Fibroblast of lung (primary cell): ENCODE data around the gene LRP1. TPM values are rescaled to one million over a fixed set of nuclear protein-coding genes. Genes with fewer than 3 reads are reported as not detected.

ENCODE experiments used
- DNase-seq, 2 donors: peaks; one replicate each; pipeline versions ENCODE4 v3.0.0 to v3.0.0-alpha.2; 2010; ENCODE audit warnings: low read depth in 2 of 2
- H2AFZ ChIP-seq: 2 replicates; pipeline ENCODE4 v1.5.1; 2012; ENCODE audit warnings: low read length, control low read depth, inconsistent platforms
- H3K27ac ChIP-seq: 2 replicates; pipeline ENCODE4 v1.5.1; 2011; ENCODE audit warnings: low read length, control low read depth; ENCODE audit not compliant: insufficient read depth
- H3K27me3 ChIP-seq: 2 replicates; pipeline ENCODE4 v1.5.1; 2011; ENCODE audit warnings: mild to moderate bottlenecking, low read length; ENCODE audit not compliant: control insufficient read depth, insufficient read depth
- H3K36me3 ChIP-seq: 2 replicates; pipeline ENCODE4 v1.5.1; 2011; ENCODE audit warnings: low read length; ENCODE audit not compliant: control insufficient read depth, insufficient read depth
- H3K4me1 ChIP-seq: 2 replicates; pipeline ENCODE4 v1.5.1; 2011; ENCODE audit warnings: low read length; ENCODE audit not compliant: control insufficient read depth, insufficient read depth; ENCODE audit errors: extremely low read depth
- H3K4me2 ChIP-seq: 2 replicates; pipeline ENCODE4 v1.5.1; 2011; ENCODE audit warnings: low read length, control low read depth; ENCODE audit not compliant: insufficient read depth; ENCODE audit errors: extremely low read depth
- H3K4me3 ChIP-seq, 4 experiments: fragments of 200-600 bp in 1 of 4; sonication (generic) in 1 of 4; replicated peaks in 1 of 4; 2 replicates each; pipeline ENCODE4 v1.5.1; 2011 to 2016; ENCODE audit warnings: low read length in 4 of 4, low read depth in 3 of 4, mild to moderate bottlenecking in 3 of 4, control low read depth in 2 of 4, inconsistent platforms in 1 of 4, mixed read lengths in 1 of 4; ENCODE audit not compliant: insufficient read depth in 1 of 4; ENCODE audit errors: control extremely low read depth in 1 of 4
- H3K79me2 ChIP-seq: 2 replicates; pipeline ENCODE4 v1.5.1; 2012; ENCODE audit warnings: mild to moderate bottlenecking, low read length, inconsistent platforms; ENCODE audit not compliant: control insufficient read depth, insufficient read depth
- H3K9ac ChIP-seq: 2 replicates; pipeline ENCODE4 v1.5.1; 2011; ENCODE audit warnings: mild to moderate bottlenecking, low read length, control low read depth; ENCODE audit not compliant: insufficient read depth
- H3K9me3 ChIP-seq: 2 replicates; pipeline ENCODE4 v1.5.1; 2012; ENCODE audit warnings: low read depth, low read length; ENCODE audit not compliant: control insufficient read depth, insufficient read depth
- H4K20me1 ChIP-seq: 2 replicates; pipeline ENCODE4 v1.5.1; 2011; ENCODE audit warnings: low read length; ENCODE audit not compliant: control insufficient read depth, insufficient read depth; ENCODE audit errors: extremely low read depth
- CTCF ChIP-seq, 2 donors: IDR thresholded peaks in 1 of 2; conservative IDR thresholded peaks in 1 of 2; 1 replicate in 1 of 2; 2 replicates in 1 of 2; pipeline ENCODE4 v1.5.1; 2011 to 2012; ENCODE audit warnings: low read length in 2 of 2, control low read depth in 1 of 2, inconsistent platforms in 1 of 2, low read depth in 1 of 2, mild to moderate bottlenecking in 1 of 2
- EZH2 ChIP-seq: IDR thresholded peaks from 2 replicates; pipeline ENCODE4 v1.5.1; 2012; ENCODE audit warnings: low read length, control low read depth, mild to moderate bottlenecking; ENCODE audit errors: missing control alignments
- polyA plus RNA-seq, 2 donors: library from polyadenylated mRNA; depleted of rRNA in 1 of 2; stranded (reverse) in 1 of 2; unstranded in 1 of 2; fragments of >200 nt; gene quantifications; 2 replicates each; pipeline ENCODE4 v1.2.1, GENCODE V29; 2011 to 2012; ENCODE audit warnings: missing spikeins in 1 of 2
- total RNA-seq: library from RNA; depleted of rRNA; stranded (reverse); fragments of >200 nt; gene quantifications from 2 replicates; pipeline ENCODE4 v1.2.1, GENCODE V29; 2014

Gene LRP1
- total and polyA plus RNA-seq, 2 donors (not counting 1 experiment from before 2014, with no cell fraction given), result 92.2 to 464 TPM

GRCh38 chr12:57233357-57234232 is 105.3 kb downstream of the LRP1 start:
- Histone ChIP-seq H3K27ac (peak overlapping the region; percentile 42), H4K20me1 (peaks cover 2% of the 10 kb centered on the region)
- TF ChIP-seq EZH2 (no peak), CTCF (conservative IDR thresholded peaks at IDR 0.05 in 1 of 2, IDR thresholded peaks at IDR 0.05 in 1 of 2; ENCODE audit: low read depth in 1 of 2, low read length in 2 of 2) (no peak)

GRCh38 chr12:57234233-57234570 is 105.9 kb downstream of the LRP1 start:
- Histone ChIP-seq H3K79me2 (peaks cover 28% of the 10 kb centered on the region), H4K20me1 (peaks cover 2% of the 10 kb centered on the region), H3K4me2 (no peak overlapping the region), H3K9me3 (no peaks in the 10 kb centered on the region), H3K4me3 (no peak overlapping the region), H3K36me3 (peaks cover 30% of the 10 kb centered on the region), H3K4me1 (peaks cover 38% of the 10 kb centered on the region), H2AFZ (no peak overlapping the region), H3K9ac (no peak overlapping the region), H3K27ac (peak overlapping the region; percentile 42), H3K27me3 (no peaks in the 10 kb centered on the region)
- DNase-seq, result no peak
- TF ChIP-seq CTCF (conservative IDR thresholded peaks at IDR 0.05 in 1 of 2, IDR thresholded peaks at IDR 0.05 in 1 of 2; ENCODE audit: low read depth in 1 of 2, low read length in 2 of 2) (no peak), EZH2 (no peak)

More at GRCh38 chr12:57233357-57234232, 105.3 kb downstream of the LRP1 start:
- Histone ChIP-seq H2AFZ (no peak overlapping the region), H3K4me2 (no peak overlapping the region), H3K27me3 (no peaks in the 10 kb centered on the region), H3K9me3 (no peaks in the 10 kb centered on the region), H3K79me2 (peaks cover 28% of the 10 kb centered on the region), H3K36me3 (peaks cover 30% of the 10 kb centered on the region), H3K4me3 (no peak overlapping the region), H3K9ac (no peak overlapping the region), H3K4me1 (peaks cover 41% of the 10 kb centered on the region)
- DNase-seq, result peak; percentile 57 to 76

- peaks cover 2% of the 10 kb centered on the region for H4K20me1 ChIP-seq
- peak overlapping the region; percentile 39 for H3K9ac ChIP-seq
- TF ChIP-seq CTCF (conservative IDR thresholded peaks at IDR 0.05 in 1 of 2, IDR thresholded peaks at IDR 0.05 in 1 of 2; ENCODE audit: low read depth in 1 of 2, low read length in 2 of 2) (no peak), EZH2 (no peak)
- peaks cover 40% of the 10 kb centered on the region for H3K4me1 ChIP-seq
- H3K27ac ChIP-seq, result peak overlapping the region; percentile 42
- no peaks in the 10 kb centered on the region for H3K27me3 ChIP-seq
- H3K4me2 ChIP-seq, result no peak overlapping the region
- no peak overlapping the region for H3K4me3 ChIP-seq
- DNase-seq, result no peak
- H3K36me3 ChIP-seq, result peaks cover 30% of the 10 kb centered on the region
- no peak overlapping the region for H2AFZ ChIP-seq
- no peaks in the 10 kb centered on the region for H3K9me3 ChIP-seq
- H3K79me2 ChIP-seq, result peaks cover 28% of the 10 kb centered on the region
Observed at GRCh38 chr12:57234571-57235016, 106.3 kb downstream of the LRP1 start.
